Fibroblast of lung (primary cell): ENCODE measurements around the gene GBF1. TPM values are rescaled to one million over a fixed set of nuclear protein-coding genes. Genes with fewer than 3 reads are reported as not detected.

Source experiments
- DNase-seq, 2 donors: peaks; one replicate each; pipeline versions ENCODE4 v3.0.0 to v3.0.0-alpha.2; 2010; ENCODE audit warnings: low read depth in 2 of 2
- H2AFZ ChIP-seq: 2 replicates; pipeline ENCODE4 v1.5.1; 2012; ENCODE audit warnings: low read length, control low read depth, inconsistent platforms
- H3K27ac ChIP-seq: 2 replicates; pipeline ENCODE4 v1.5.1; 2011; ENCODE audit warnings: low read length, control low read depth; ENCODE audit not compliant: insufficient read depth
- H3K27me3 ChIP-seq: 2 replicates; pipeline ENCODE4 v1.5.1; 2011; ENCODE audit warnings: mild to moderate bottlenecking, low read length; ENCODE audit not compliant: control insufficient read depth, insufficient read depth
- H3K36me3 ChIP-seq: 2 replicates; pipeline ENCODE4 v1.5.1; 2011; ENCODE audit warnings: low read length; ENCODE audit not compliant: control insufficient read depth, insufficient read depth
- H3K4me1 ChIP-seq: 2 replicates; pipeline ENCODE4 v1.5.1; 2011; ENCODE audit warnings: low read length; ENCODE audit not compliant: control insufficient read depth, insufficient read depth; ENCODE audit errors: extremely low read depth
- H3K4me2 ChIP-seq: 2 replicates; pipeline ENCODE4 v1.5.1; 2011; ENCODE audit warnings: low read length, control low read depth; ENCODE audit not compliant: insufficient read depth; ENCODE audit errors: extremely low read depth
- H3K4me3 ChIP-seq, 4 experiments: fragments of 200-600 bp in 1 of 4; sonication (generic) in 1 of 4; replicated peaks in 1 of 4; 2 replicates each; pipeline ENCODE4 v1.5.1; 2011 to 2016; ENCODE audit warnings: low read length in 4 of 4, low read depth in 3 of 4, mild to moderate bottlenecking in 3 of 4, control low read depth in 2 of 4, inconsistent platforms in 1 of 4, mixed read lengths in 1 of 4; ENCODE audit not compliant: insufficient read depth in 1 of 4; ENCODE audit errors: control extremely low read depth in 1 of 4
- H3K79me2 ChIP-seq: 2 replicates; pipeline ENCODE4 v1.5.1; 2012; ENCODE audit warnings: mild to moderate bottlenecking, low read length, inconsistent platforms; ENCODE audit not compliant: control insufficient read depth, insufficient read depth
- H3K9ac ChIP-seq: 2 replicates; pipeline ENCODE4 v1.5.1; 2011; ENCODE audit warnings: mild to moderate bottlenecking, low read length, control low read depth; ENCODE audit not compliant: insufficient read depth
- H3K9me3 ChIP-seq: 2 replicates; pipeline ENCODE4 v1.5.1; 2012; ENCODE audit warnings: low read depth, low read length; ENCODE audit not compliant: control insufficient read depth, insufficient read depth
- H4K20me1 ChIP-seq: 2 replicates; pipeline ENCODE4 v1.5.1; 2011; ENCODE audit warnings: low read length; ENCODE audit not compliant: control insufficient read depth, insufficient read depth; ENCODE audit errors: extremely low read depth
- CTCF ChIP-seq, 2 donors: IDR thresholded peaks in 1 of 2; conservative IDR thresholded peaks in 1 of 2; 1 replicate in 1 of 2; 2 replicates in 1 of 2; pipeline ENCODE4 v1.5.1; 2011 to 2012; ENCODE audit warnings: low read length in 2 of 2, control low read depth in 1 of 2, inconsistent platforms in 1 of 2, low read depth in 1 of 2, mild to moderate bottlenecking in 1 of 2
- EZH2 ChIP-seq: IDR thresholded peaks from 2 replicates; pipeline ENCODE4 v1.5.1; 2012; ENCODE audit warnings: low read length, control low read depth, mild to moderate bottlenecking; ENCODE audit errors: missing control alignments
- polyA plus RNA-seq, 2 donors: library from polyadenylated mRNA; depleted of rRNA in 1 of 2; stranded (reverse) in 1 of 2; unstranded in 1 of 2; fragments of >200 nt; gene quantifications; 2 replicates each; pipeline ENCODE4 v1.2.1, GENCODE V29; 2011 to 2012; ENCODE audit warnings: missing spikeins in 1 of 2
- total RNA-seq: library from RNA; depleted of rRNA; stranded (reverse); fragments of >200 nt; gene quantifications from 2 replicates; pipeline ENCODE4 v1.2.1, GENCODE V29; 2014

The GBF1 gene
- total and polyA plus RNA-seq, 2 donors (not counting 1 experiment from before 2014, with no cell fraction given), result 24.1 to 24.6 TPM

DNA sequence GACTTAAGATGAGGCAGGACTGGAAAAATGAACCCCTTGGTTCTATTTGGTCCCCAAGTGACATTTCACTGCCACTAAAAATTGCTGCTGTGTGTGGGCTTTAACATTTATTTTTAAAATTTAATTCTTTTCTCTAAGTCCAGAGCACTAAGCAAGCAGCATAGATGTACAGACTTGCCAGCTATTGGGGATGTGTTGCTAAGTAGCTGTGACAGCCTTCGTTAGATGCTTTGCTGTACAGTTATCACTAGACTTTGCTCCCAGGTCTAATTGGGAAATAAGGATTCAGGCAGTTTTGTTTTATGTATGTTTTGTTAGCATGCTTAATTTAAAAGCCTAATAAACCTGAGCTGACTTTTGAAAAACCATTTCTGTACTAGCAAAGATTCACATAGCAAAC lies 51.8 kb downstream of the GBF1 start:
- H3K9me3 ChIP-seq, result no peaks in the 10 kb centered on the region
- DNase-seq, result no peak
- TF ChIP-seq CTCF (conservative IDR thresholded peaks at IDR 0.05 in 1 of 2, IDR thresholded peaks at IDR 0.05 in 1 of 2; ENCODE audit: low read depth in 1 of 2, low read length in 2 of 2) (no peak), EZH2 (no peak)
- H3K4me3 ChIP-seq, result no peak overlapping the region
- H3K4me1 ChIP-seq, result no peaks in the 10 kb centered on the region
- H3K36me3 ChIP-seq, result no peaks in the 10 kb centered on the region
- no peak overlapping the region for H3K4me2 ChIP-seq
- no peaks in the 10 kb centered on the region for H4K20me1 ChIP-seq
- no peaks in the 10 kb centered on the region for H3K27me3 ChIP-seq
- H3K9ac ChIP-seq, result no peak overlapping the region
- no peak overlapping the region for H2AFZ ChIP-seq
- H3K27ac ChIP-seq, result no peak overlapping the region
- H3K79me2 ChIP-seq, result peaks cover 21% of the 10 kb centered on the region

DNA sequence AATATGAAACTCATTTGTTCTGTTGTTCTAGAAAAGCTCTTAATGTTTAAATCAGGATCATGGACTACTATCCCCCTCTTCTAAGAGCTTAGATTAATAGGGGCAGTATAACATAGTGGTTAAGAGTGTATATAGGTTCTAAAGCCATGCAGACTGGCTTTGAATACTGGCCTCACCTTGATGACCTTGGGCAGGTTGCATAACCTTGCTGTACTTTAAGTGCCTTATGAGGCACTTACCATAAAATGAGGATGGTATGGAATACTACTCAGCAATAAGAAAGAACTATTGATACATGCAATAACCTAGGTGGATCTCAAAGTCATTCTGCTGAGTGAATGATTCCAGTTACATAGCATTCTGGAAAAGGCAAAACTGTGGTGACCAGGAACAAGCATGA lies 53.6 kb downstream of the GBF1 start:
- Histone ChIP-seq H3K4me1 (no peaks in the 10 kb centered on the region), H3K4me2 (no peak overlapping the region), H3K4me3 (no peak overlapping the region), H2AFZ (no peak overlapping the region), H3K9me3 (no peaks in the 10 kb centered on the region), H3K27ac (no peak overlapping the region), H3K79me2 (peaks cover 25% of the 10 kb centered on the region), H3K9ac (no peak overlapping the region), H3K36me3 (no peaks in the 10 kb centered on the region), H3K27me3 (no peaks in the 10 kb centered on the region), H4K20me1 (no peaks in the 10 kb centered on the region)
- no peak for TF ChIP-seq EZH2
- TF ChIP-seq CTCF (conservative IDR thresholded peaks at IDR 0.05 in 1 of 2, IDR thresholded peaks at IDR 0.05 in 1 of 2; ENCODE audit: low read depth in 1 of 2, low read length in 2 of 2), result no peak
- DNase-seq, result no peak

DNA sequence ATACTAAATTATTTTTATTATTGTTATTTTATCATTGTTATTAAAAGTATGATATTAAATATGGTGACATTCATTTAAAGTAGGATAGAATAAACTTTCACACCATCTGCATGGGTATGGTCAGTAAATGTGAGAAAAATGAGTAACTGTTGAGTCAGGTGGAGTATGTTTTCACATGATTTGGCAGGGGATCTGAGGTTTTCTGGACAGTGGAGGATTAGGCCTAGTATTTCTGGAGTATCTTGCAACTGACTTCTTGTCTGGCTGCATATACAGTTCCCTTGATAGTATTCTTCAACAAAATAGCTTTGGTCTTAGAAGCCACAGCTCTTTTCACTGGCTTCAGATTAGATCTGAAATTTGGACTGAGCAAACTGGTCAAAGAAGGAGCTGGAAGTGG lies 54.5 kb downstream of the GBF1 start:
- Histone ChIP-seq H4K20me1 (no peaks in the 10 kb centered on the region), H3K4me3 (no peak overlapping the region), H3K4me1 (no peaks in the 10 kb centered on the region), H3K27me3 (no peaks in the 10 kb centered on the region), H2AFZ (no peak overlapping the region), H3K4me2 (peak overlapping the region; percentile 56), H3K9me3 (no peaks in the 10 kb centered on the region), H3K9ac (no peak overlapping the region), H3K79me2 (peaks cover 25% of the 10 kb centered on the region), H3K27ac (peak overlapping the region; percentile 64), H3K36me3 (no peaks in the 10 kb centered on the region)
- TF ChIP-seq EZH2, result no peak
- no peak for TF ChIP-seq CTCF (conservative IDR thresholded peaks at IDR 0.05 in 1 of 2, IDR thresholded peaks at IDR 0.05 in 1 of 2; ENCODE audit: low read depth in 1 of 2, low read length in 2 of 2)
- DNase-seq, result peak; percentile 50 to 89
